ENCODE results near the gene IFNL3.

- TF ChIP-seq CTCF (conservative IDR thresholded peaks at IDR 0.05; ENCODE audit: low read depth, low read length) (no peak), EZH2 (IDR thresholded peaks at IDR 0.05; ENCODE audit: low read length, unreplicated experiment) (no peak)
Observed at GRCh38 chr19:39263912-39264305, 19.1 kb upstream of the IFNL3 start.

All from PC-3 (cell line).